Keratinocyte (primary cell): ENCODE measurements around the gene WFDC5. TPM values are rescaled to one million over a fixed set of nuclear protein-coding genes. Genes with fewer than 3 reads are reported as not detected.

Source experiments
- DNase-seq: peaks from one replicate; pipeline ENCODE4 v3.0.0-alpha.2; 2011; ENCODE audit warnings: low read depth, missing footprints, low spot score
- FAIRE-seq: peaks from 2 replicates; lab custom pipeline; 2011; peaks lifted over from hg19 to GRCh38; lab: Jason Lieb, UNC
- H2AFZ ChIP-seq: 2 replicates; pipeline ENCODE4 v1.6.0; 2012; ENCODE audit warnings: low read length, control low read depth, inconsistent platforms; ENCODE audit not compliant: control insufficient read depth
- H3K27ac ChIP-seq: 2 replicates; pipeline ENCODE4 v1.5.1; 2011; ENCODE audit warnings: low read length; ENCODE audit not compliant: control insufficient read depth, insufficient read depth
- H3K27me3 ChIP-seq: 3 replicates; pipeline ENCODE4 v1.6.0; 2011; ENCODE audit warnings: low read length; ENCODE audit not compliant: control insufficient read depth, insufficient read depth; ENCODE audit errors: extremely low read depth
- H3K36me3 ChIP-seq, 2 experiments: 2 replicates in 1 of 2; 3 replicates in 1 of 2; pipeline ENCODE4 v1.5.1; 2011; ENCODE audit warnings: low read length in 2 of 2, mild to moderate bottlenecking in 1 of 2; ENCODE audit not compliant: control insufficient read depth in 2 of 2, insufficient read depth in 2 of 2; ENCODE audit errors: extremely low read depth in 1 of 2
- H3K4me1 ChIP-seq: 3 replicates; pipeline ENCODE4 v1.5.1; 2011; ENCODE audit warnings: low read length; ENCODE audit not compliant: control insufficient read depth, insufficient read depth; ENCODE audit errors: extremely low read depth
- H3K4me2 ChIP-seq: 3 replicates; pipeline ENCODE4 v1.6.0; 2011; ENCODE audit warnings: low read depth, low read length; ENCODE audit not compliant: control insufficient read depth, insufficient read depth; ENCODE audit errors: extremely low read depth
- H3K4me3 ChIP-seq, 3 experiments: fragments of 200-600 bp in 1 of 3; sonication (generic) in 1 of 3; 2 replicates in 2 of 3; 3 replicates in 1 of 3; pipeline ENCODE4 v1.5.1; 2011 to 2016; ENCODE audit warnings: low read length in 3 of 3, mild to moderate bottlenecking in 3 of 3, control low read depth in 2 of 3, inconsistent platforms in 1 of 3, low read depth in 1 of 3, mixed read lengths in 1 of 3, mixed run types in 1 of 3, moderate library complexity in 1 of 3; ENCODE audit not compliant: control insufficient read depth in 2 of 3, insufficient read depth in 2 of 3; ENCODE audit errors: extremely low read depth in 1 of 3
- H3K79me2 ChIP-seq: 2 replicates; pipeline ENCODE4 v1.6.0; 2012; ENCODE audit warnings: low read length; ENCODE audit not compliant: control insufficient read depth, insufficient read depth
- H3K9ac ChIP-seq: 3 replicates; pipeline ENCODE4 v1.6.0; 2011; ENCODE audit warnings: low read length; ENCODE audit not compliant: control insufficient read depth, insufficient read depth; ENCODE audit errors: extremely low read depth
- H3K9me1 ChIP-seq: 3 replicates; pipeline ENCODE4 v1.6.0; 2011; ENCODE audit warnings: low read length; ENCODE audit not compliant: control insufficient read depth, insufficient read depth; ENCODE audit errors: extremely low read depth
- H3K9me3 ChIP-seq: 2 replicates; pipeline ENCODE4 v1.5.1; 2012; ENCODE audit warnings: low read depth, low read length; ENCODE audit not compliant: control insufficient read depth
- H4K20me1 ChIP-seq: 3 replicates; pipeline ENCODE4 v1.6.0; 2011; ENCODE audit warnings: low read length; ENCODE audit not compliant: control insufficient read depth, insufficient read depth; ENCODE audit errors: extremely low read depth
- EZH2 ChIP-seq: IDR thresholded peaks from one replicate; pipeline ENCODE4 v1.6.1; 2012; ENCODE audit warnings: inconsistent platforms, mild to moderate bottlenecking, low read length, moderate library complexity
- dilution Hi-C: fragments of 300-500 bp; cut with MboI; formaldehyde crosslinking; loops from one replicate; pipeline ENCODE4 v1.7.0; 2020; ENCODE audit warnings: low sequenced_read_pairs; ENCODE audit not compliant: extremely low pct_ligation_motif_present
- polyA plus RNA-seq, 5 experiments: library from polyadenylated mRNA; depleted of rRNA in 3 of 5; stranded (reverse) in 3 of 5; stranded (forward) in 1 of 5; unstranded in 1 of 5; fragments of >200 nt; gene quantifications; 1 replicate in 1 of 5; 2 replicates in 3 of 5; 3 replicates in 1 of 5; pipeline versions ENCODE4 v1.2.1 to v1.2.3, GENCODE V29; 2011 to 2012; ENCODE audit warnings: missing spikeins in 2 of 5, low read depth in 1 of 5, low replicate concordance in 1 of 5
- TF ChIP-seq, protein P1 (sequence below), 3 experiments: IDR thresholded peaks in 1 of 3; conservative IDR thresholded peaks in 1 of 3; optimal IDR thresholded peaks in 1 of 3; 2 replicates in 2 of 3; 3 replicates in 1 of 3; pipeline versions ENCODE3 to v1.5.1; 2011; ENCODE audit warnings: low read length in 3 of 3, mild to moderate bottlenecking in 3 of 3, moderate library complexity in 2 of 3, control low read depth in 1 of 3, inconsistent platforms in 1 of 3; ENCODE audit not compliant: insufficient read depth in 2 of 3; ENCODE audit errors: extremely low read depth in 1 of 3

The WFDC5 gene
- polyA plus RNA-seq, 1 donor (not counting 4 experiments of a cell fraction or from before 2014, with no cell fraction given), result 5.1 TPM

GRCh38 chr20:45091366-45091765 is 23.6 kb downstream of the WFDC5 start:
- Histone ChIP-seq H4K20me1 (no peaks in the 10 kb centered on the region), H3K4me3 (no peak overlapping the region), H3K9me3 (no peaks in the 10 kb centered on the region), H2AFZ (no peak overlapping the region), H3K9me1 (no peaks in the 10 kb centered on the region), H3K79me2 (no peaks in the 10 kb centered on the region), H3K27me3 (no peaks in the 10 kb centered on the region), H3K4me2 (no peak overlapping the region), H3K27ac (no peak overlapping the region), H3K9ac (no peak overlapping the region), H3K4me1 (peaks cover 15% of the 10 kb centered on the region), H3K36me3 (no peaks in the 10 kb centered on the region)
- FAIRE-seq (no peak), DNase-seq (no peak)
- TF ChIP-seq, protein P1, sequence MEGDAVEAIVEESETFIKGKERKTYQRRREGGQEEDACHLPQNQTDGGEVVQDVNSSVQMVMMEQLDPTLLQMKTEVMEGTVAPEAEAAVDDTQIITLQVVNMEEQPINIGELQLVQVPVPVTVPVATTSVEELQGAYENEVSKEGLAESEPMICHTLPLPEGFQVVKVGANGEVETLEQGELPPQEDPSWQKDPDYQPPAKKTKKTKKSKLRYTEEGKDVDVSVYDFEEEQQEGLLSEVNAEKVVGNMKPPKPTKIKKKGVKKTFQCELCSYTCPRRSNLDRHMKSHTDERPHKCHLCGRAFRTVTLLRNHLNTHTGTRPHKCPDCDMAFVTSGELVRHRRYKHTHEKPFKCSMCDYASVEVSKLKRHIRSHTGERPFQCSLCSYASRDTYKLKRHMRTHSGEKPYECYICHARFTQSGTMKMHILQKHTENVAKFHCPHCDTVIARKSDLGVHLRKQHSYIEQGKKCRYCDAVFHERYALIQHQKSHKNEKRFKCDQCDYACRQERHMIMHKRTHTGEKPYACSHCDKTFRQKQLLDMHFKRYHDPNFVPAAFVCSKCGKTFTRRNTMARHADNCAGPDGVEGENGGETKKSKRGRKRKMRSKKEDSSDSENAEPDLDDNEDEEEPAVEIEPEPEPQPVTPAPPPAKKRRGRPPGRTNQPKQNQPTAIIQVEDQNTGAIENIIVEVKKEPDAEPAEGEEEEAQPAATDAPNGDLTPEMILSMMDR (optimal IDR thresholded peaks at IDR 0.05 in 1 of 3, IDR thresholded peaks at IDR 0.05 in 1 of 3, conservative IDR thresholded peaks at IDR 0.05 in 1 of 3; ENCODE audit: extremely low read depth in 1 of 3, insufficient read depth in 2 of 3, low read length in 3 of 3), result no peak
- no peak for TF ChIP-seq EZH2
- dilution Hi-C loops, result no loop called here

- dilution Hi-C loops, result no loop called here
Observed at GRCh38 chr20:45090481-45090880, 24.5 kb downstream of the WFDC5 start.

More at GRCh38 chr20:45090481-45090880, 24.5 kb downstream of the WFDC5 start:
- H3K4me1 ChIP-seq, result peaks cover 15% of the 10 kb centered on the region
- no peaks in the 10 kb centered on the region for H3K79me2 ChIP-seq
- FAIRE-seq, result no peak
- no peaks in the 10 kb centered on the region for H3K27me3 ChIP-seq
- H3K4me3 ChIP-seq, result no peak overlapping the region
- H3K9me3 ChIP-seq, result no peaks in the 10 kb centered on the region
- no peak overlapping the region for H3K27ac ChIP-seq
- TF ChIP-seq EZH2, result no peak
- TF ChIP-seq, protein P1 (optimal IDR thresholded peaks at IDR 0.05 in 1 of 3, IDR thresholded peaks at IDR 0.05 in 1 of 3, conservative IDR thresholded peaks at IDR 0.05 in 1 of 3; ENCODE audit: extremely low read depth in 1 of 3, insufficient read depth in 2 of 3, low read length in 3 of 3), result no peak
- H3K4me2 ChIP-seq, result no peak overlapping the region
- no peaks in the 10 kb centered on the region for H3K36me3 ChIP-seq
- H3K9me1 ChIP-seq, result no peaks in the 10 kb centered on the region
- H3K9ac ChIP-seq, result no peak overlapping the region
- no peak for DNase-seq
- no peak overlapping the region for H2AFZ ChIP-seq
- H4K20me1 ChIP-seq, result no peaks in the 10 kb centered on the region
